IMR-90 (cell line): Measurements from ENCODE around the gene RAI14. TPM values are rescaled to one million over a fixed set of nuclear protein-coding genes. Genes with fewer than 3 reads are reported as not detected.

ENCODE experiments used
- ATAC-seq: fragments of 200-7000 bp; cut with Tn5 transposase; 2 replicates; pipeline ENCODE4 v1.9.1; 2020; ENCODE audit warnings: low read depth, mild to moderate bottlenecking, moderate library complexity
- BruUV-seq: library from RNA; stranded (reverse); fragments of 400-500 nt; replicated peaks from 2 replicates; lab custom pipeline; 2021; lab: Mats Ljungman, UMichigan
- CTCF ChIA-PET: fragments of 300-600 bp; formaldehyde crosslinking; extraction: SDS; loops from one replicate; lab custom pipeline; 2021; ENCODE audit warnings: antibody characterized with exemption; lab: Yijun Ruan, JAX
- POLR2A ChIA-PET: fragments of 300-600 bp; sonication (Branson Sonifier 250); formaldehyde crosslinking; loops from one replicate; lab custom pipeline; 2022; ENCODE audit warnings: antibody characterized with exemption; ENCODE audit not compliant: unreplicated experiment; lab: Charles Lee
- DNase-seq: peaks from one replicate; pipeline ENCODE4 v3.0.0; 2013
- H2AFZ ChIP-seq: replicated peaks from 2 replicates; pipeline ENCODE3; 2013; ENCODE audit warnings: low read length, mild to moderate bottlenecking; ENCODE audit not compliant: poor library complexity
- H2AK5ac ChIP-seq: 2 replicates; pipeline ENCODE4 v1.6.1; 2013; ENCODE audit warnings: low read depth, low read length, inconsistent platforms
- H2AK9ac ChIP-seq: replicated peaks from 2 replicates; pipeline ENCODE3; 2013; ENCODE audit warnings: mild to moderate bottlenecking, low read depth, low read length, moderate library complexity; ENCODE audit not compliant: poor library complexity
- H2BK120ac ChIP-seq: 2 replicates; pipeline ENCODE4 v1.6.1; 2013; ENCODE audit warnings: low read depth, low read length, inconsistent platforms
- H2BK15ac ChIP-seq: 3 replicates; pipeline ENCODE4 v1.6.1; 2013; ENCODE audit warnings: low read depth, low read length, inconsistent platforms
- H2BK20ac ChIP-seq: 2 replicates; pipeline ENCODE4 v1.6.1; 2013; ENCODE audit warnings: low read depth, mild to moderate bottlenecking, inconsistent platforms, low read length, moderate library complexity
- H2BK5ac ChIP-seq: 2 replicates; pipeline ENCODE4 v1.6.1; 2013; ENCODE audit warnings: mild to moderate bottlenecking, low read depth, low read length, inconsistent platforms; ENCODE audit not compliant: poor library complexity, severe bottlenecking
- H3K14ac ChIP-seq: replicated peaks from 2 replicates; pipeline ENCODE4 v1.6.1; 2013; ENCODE audit warnings: low read depth, low read length, inconsistent platforms
- H3K18ac ChIP-seq: 2 replicates; pipeline ENCODE4 v1.6.1; 2013; ENCODE audit warnings: low read depth, low read length, control low read depth
- H3K23ac ChIP-seq: 2 replicates; pipeline ENCODE4 v1.6.1; 2013; ENCODE audit warnings: low read depth, low read length, inconsistent platforms
- H3K27ac ChIP-seq: 2 replicates; pipeline ENCODE4 v1.5.1; 2013; ENCODE audit warnings: mild to moderate bottlenecking, control low read depth, low read length; ENCODE audit not compliant: insufficient read depth
- H3K27me3 ChIP-seq: 2 replicates; pipeline ENCODE4 v1.6.1; 2013; ENCODE audit warnings: low read length; ENCODE audit not compliant: control insufficient read depth, insufficient read depth
- H3K36me3 ChIP-seq: 2 replicates; pipeline ENCODE4 v1.6.1; 2013; ENCODE audit warnings: low read length, mixed read lengths; ENCODE audit not compliant: control insufficient read depth, insufficient read depth
- H3K4ac ChIP-seq: 2 replicates; pipeline ENCODE4 v1.6.1; 2013; ENCODE audit warnings: low read depth, low read length, inconsistent platforms
- H3K4me1 ChIP-seq: 2 replicates; pipeline ENCODE4 v1.6.1; 2013; ENCODE audit warnings: low read length, mixed read lengths; ENCODE audit not compliant: control insufficient read depth, insufficient read depth
- H3K4me2 ChIP-seq: 2 replicates; pipeline ENCODE4 v1.6.1; 2013; ENCODE audit warnings: low read depth, mild to moderate bottlenecking, control low read depth, low read length, moderate library complexity
- H3K4me3 ChIP-seq: 2 replicates; pipeline ENCODE4 v1.5.1; 2013; ENCODE audit warnings: low read depth, mild to moderate bottlenecking, control low read depth, low read length, moderate library complexity; ENCODE audit not compliant: insufficient read depth
- H3K56ac ChIP-seq: 2 replicates; pipeline ENCODE4 v1.6.1; 2013; ENCODE audit warnings: low read length, inconsistent platforms; ENCODE audit not compliant: insufficient read depth; ENCODE audit errors: extremely low read depth
- H3K79me1 ChIP-seq, 2 experiments: 2 replicates each; pipeline ENCODE4 v1.6.1; 2013; ENCODE audit warnings: low read length in 2 of 2, inconsistent platforms in 1 of 2, low read depth in 1 of 2
- H3K9ac ChIP-seq: 2 replicates; pipeline ENCODE4 v1.6.1; 2013; ENCODE audit warnings: low read depth, low read length, control low read depth
- H3K9me1 ChIP-seq: 2 replicates; pipeline ENCODE4 v1.6.1; 2013; ENCODE audit warnings: low read length, inconsistent platforms; ENCODE audit not compliant: insufficient read depth
- H3K9me3 ChIP-seq: 2 replicates; pipeline ENCODE4 v1.6.1; 2013; ENCODE audit warnings: low read length; ENCODE audit not compliant: control insufficient read depth, insufficient read depth
- H4K20me1 ChIP-seq: 2 replicates; pipeline ENCODE4 v1.6.1; 2013; ENCODE audit warnings: low read length, inconsistent platforms; ENCODE audit not compliant: insufficient read depth
- H4K5ac ChIP-seq: 2 replicates; pipeline ENCODE4 v1.6.1; 2013; ENCODE audit warnings: mild to moderate bottlenecking, low read depth, low read length, control low read depth
- H4K8ac ChIP-seq, 2 experiments: 2 replicates each; pipeline ENCODE4 v1.6.1; 2013; ENCODE audit warnings: low read depth in 2 of 2, low read length in 2 of 2, control low read depth in 1 of 2, inconsistent platforms in 1 of 2
- H4K91ac ChIP-seq: 2 replicates; pipeline ENCODE4 v1.6.1; 2013; ENCODE audit warnings: low read depth, low read length, inconsistent platforms; ENCODE audit not compliant: insufficient read depth
- BHLHE40 ChIP-seq: fragments of 150-350 bp; IDR thresholded peaks from 2 replicates; pipeline ENCODE4 v1.6.1; 2016; ENCODE audit warnings: mild to moderate bottlenecking, low read depth, low read length
- FOS ChIP-seq: fragments of 150-350 bp; IDR thresholded peaks from 2 replicates; pipeline ENCODE4 v1.6.1; 2016; ENCODE audit warnings: low read depth, low read length
- MAFK ChIP-seq: IDR thresholded peaks from 2 replicates; pipeline ENCODE4 v1.6.1; 2012; ENCODE audit warnings: low read depth, low read length, improper control_type of control experiment
- MAZ ChIP-seq: IDR thresholded peaks from 2 replicates; pipeline ENCODE4 v1.6.1; 2012; ENCODE audit warnings: low read depth, mild to moderate bottlenecking, low read length, improper control_type of control experiment, moderate library complexity, borderline replicate concordance
- MXI1 ChIP-seq: IDR thresholded peaks from 2 replicates; pipeline ENCODE4 v1.6.1; 2012; ENCODE audit warnings: low read depth, mild to moderate bottlenecking, low read length, moderate library complexity, borderline replicate concordance
- NFE2L2 ChIP-seq: fragments of 150-350 bp; IDR thresholded peaks from 2 replicates; pipeline ENCODE4 v1.6.1; 2016; ENCODE audit warnings: low read depth, mild to moderate bottlenecking, low read length
- RAD21 ChIP-seq: IDR thresholded peaks from 2 replicates; pipeline ENCODE4 v1.6.1; 2012; ENCODE audit warnings: low read length, improper control_type of control experiment
- RCOR1 ChIP-seq: IDR thresholded peaks from 2 replicates; pipeline ENCODE4 v1.6.1; 2012; ENCODE audit warnings: mild to moderate bottlenecking, low read length, improper control_type of control experiment; ENCODE audit not compliant: insufficient replicate concordance
- RFX5 ChIP-seq: IDR thresholded peaks from 2 replicates; pipeline ENCODE4 v1.8.0; 2012; ENCODE audit warnings: low read depth, mild to moderate bottlenecking, low read length, moderate library complexity
- USF2 ChIP-seq: fragments of 150-350 bp; IDR thresholded peaks from 2 replicates; pipeline ENCODE4 v1.6.1; 2017; ENCODE audit warnings: mild to moderate bottlenecking, antibody characterized with exemption, low read length, low read depth
- WGBS, 2 experiments: methylation state at CpG; one replicate each; pipeline versions ENCODE4 v1.1.5 to v1.1.7; 2013; ENCODE audit warnings: missing lambda C conversion rate in 2 of 2; ENCODE audit not compliant: insufficient read length in 1 of 2; ENCODE audit errors: extremely low coverage in 2 of 2; 5-methylcytosine and 5-hydroxymethylcytosine counted together
- dilution Hi-C: fragments of 300-500 bp; cut with HindIII; formaldehyde crosslinking; loops from one replicate; pipeline ENCODE4 v1.14.3; 2018; ENCODE audit warnings: low sequenced_read_pairs; ENCODE audit not compliant: unreplicated experiment
- in situ Hi-C: fragments of 300-500 bp; cut with MboI; formaldehyde crosslinking; loops from 3 replicates; pipeline ENCODE4 v1.14.3; 2019; ENCODE audit warnings: low sequenced_read_pairs, inconsistent platforms, mixed read lengths
- intact Hi-C: fragments of 100-400 bp; cut with micrococcal nuclease; formaldehyde crosslinking; loops from 2 replicates; pipeline ENCODE4 v1.10.0; 2022
- polyA plus RNA-seq, 3 experiments: library from polyadenylated mRNA; depleted of rRNA; stranded (reverse); fragments of >200 nt; gene quantifications; 2 replicates each; pipeline ENCODE4 v1.2.3, GENCODE V29; 2012; ENCODE audit warnings: low replicate concordance in 1 of 3
- total RNA-seq: library from RNA; depleted of rRNA; stranded (reverse); fragments of >200 nt; gene quantifications from 2 replicates; pipeline ENCODE4 v1.2.3, GENCODE V29; 2012
- TF ChIP-seq, protein P1 (sequence below): conservative IDR thresholded peaks from 2 replicates; pipeline ENCODE4 v1.5.1; 2012; ENCODE audit warnings: mild to moderate bottlenecking, low read depth, low read length, improper control_type of control experiment
- TF ChIP-seq, protein P2 (sequence below): fragments of 150-350 bp; IDR thresholded peaks from 2 replicates; pipeline ENCODE4 v1.6.1; 2016; ENCODE audit warnings: low read depth, mild to moderate bottlenecking, low read length, moderate library complexity, borderline replicate concordance

Gene RAI14
- total and polyA plus RNA-seq, 2 of the 4 experiments (the other 2 are of a cell fraction): 221 to 267 TPM

GRCh38 chr5:34698109-34698419 lies 41.9 kb downstream of the RAI14 start (continued):
- no peak for TF ChIP-seq NFE2L2
- TF ChIP-seq BHLHE40: no peak
- TF ChIP-seq MAZ: no peak

- in situ Hi-C loops: no loop called here
- Histone ChIP-seq H3K4me3 (no peak overlapping the region), H4K20me1 (peaks cover 89% of the 10 kb centered on the region), H3K23ac (no peak overlapping the region), H2AK5ac (no peak overlapping the region), H3K9ac (no peak overlapping the region), H3K4me2 (no peak overlapping the region), H3K14ac (no peak overlapping the region), H4K91ac (no peak overlapping the region), H3K18ac (no peak overlapping the region), H3K4ac (no peak overlapping the region), H3K36me3 (peaks cover 25% of the 10 kb centered on the region), H3K9me1 (peaks cover 28% of the 10 kb centered on the region), H3K9me3 (no peaks in the 10 kb centered on the region), H4K8ac (no peak overlapping the region), H3K79me1 (peaks cover 25 to 76% of the 10 kb centered on the region in 2 experiments), H3K27me3 (no peaks in the 10 kb centered on the region), H2AFZ (no peak overlapping the region), H2BK20ac (no peak overlapping the region), H2AK9ac (no peak overlapping the region), H2BK15ac (no peak overlapping the region), H2BK5ac (no peak overlapping the region), H3K4me1 (peaks cover 24% of the 10 kb centered on the region), H3K56ac (no peak overlapping the region), H4K5ac (no peak overlapping the region), H2BK120ac (no peak overlapping the region), H3K27ac (0 out of 2 replicates have a peak overlapping the region, but pooled peaks have one; percentile 33)
- BruUV-seq: no TSS peak
- intact Hi-C loops: no loop called here
- ChIA-PET CTCF (no interaction called here), POLR2A (no interaction called here)
- no peak for DNase-seq
- WGBS, 2 experiments: no CpG with 5 or more reads among the region's 6 CpGs
- ATAC-seq: no peak
- dilution Hi-C loops: no loop called here
- no peak for TF ChIP-seq FOS
- no peak for TF ChIP-seq USF2
- no peak for TF ChIP-seq RAD21
- TF ChIP-seq, protein P1, sequence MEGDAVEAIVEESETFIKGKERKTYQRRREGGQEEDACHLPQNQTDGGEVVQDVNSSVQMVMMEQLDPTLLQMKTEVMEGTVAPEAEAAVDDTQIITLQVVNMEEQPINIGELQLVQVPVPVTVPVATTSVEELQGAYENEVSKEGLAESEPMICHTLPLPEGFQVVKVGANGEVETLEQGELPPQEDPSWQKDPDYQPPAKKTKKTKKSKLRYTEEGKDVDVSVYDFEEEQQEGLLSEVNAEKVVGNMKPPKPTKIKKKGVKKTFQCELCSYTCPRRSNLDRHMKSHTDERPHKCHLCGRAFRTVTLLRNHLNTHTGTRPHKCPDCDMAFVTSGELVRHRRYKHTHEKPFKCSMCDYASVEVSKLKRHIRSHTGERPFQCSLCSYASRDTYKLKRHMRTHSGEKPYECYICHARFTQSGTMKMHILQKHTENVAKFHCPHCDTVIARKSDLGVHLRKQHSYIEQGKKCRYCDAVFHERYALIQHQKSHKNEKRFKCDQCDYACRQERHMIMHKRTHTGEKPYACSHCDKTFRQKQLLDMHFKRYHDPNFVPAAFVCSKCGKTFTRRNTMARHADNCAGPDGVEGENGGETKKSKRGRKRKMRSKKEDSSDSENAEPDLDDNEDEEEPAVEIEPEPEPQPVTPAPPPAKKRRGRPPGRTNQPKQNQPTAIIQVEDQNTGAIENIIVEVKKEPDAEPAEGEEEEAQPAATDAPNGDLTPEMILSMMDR: no peak
- no peak for TF ChIP-seq MAZ
- TF ChIP-seq RCOR1: no peak
- TF ChIP-seq RFX5: no peak
- no peak for TF ChIP-seq NFE2L2
- no peak for TF ChIP-seq MXI1
- TF ChIP-seq MAFK: no peak
- TF ChIP-seq, protein P2, sequence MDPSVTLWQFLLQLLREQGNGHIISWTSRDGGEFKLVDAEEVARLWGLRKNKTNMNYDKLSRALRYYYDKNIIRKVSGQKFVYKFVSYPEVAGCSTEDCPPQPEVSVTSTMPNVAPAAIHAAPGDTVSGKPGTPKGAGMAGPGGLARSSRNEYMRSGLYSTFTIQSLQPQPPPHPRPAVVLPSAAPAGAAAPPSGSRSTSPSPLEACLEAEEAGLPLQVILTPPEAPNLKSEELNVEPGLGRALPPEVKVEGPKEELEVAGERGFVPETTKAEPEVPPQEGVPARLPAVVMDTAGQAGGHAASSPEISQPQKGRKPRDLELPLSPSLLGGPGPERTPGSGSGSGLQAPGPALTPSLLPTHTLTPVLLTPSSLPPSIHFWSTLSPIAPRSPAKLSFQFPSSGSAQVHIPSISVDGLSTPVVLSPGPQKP: no peak
Observed at GRCh38 chr5:34698754-34699153, 42.6 kb downstream of the RAI14 start.
